Astrocyte (in vitro differentiated cells and primary cell): ENCODE results near the gene APOBEC3F.

Source experiments
- EZH2 ChIP-seq: IDR thresholded peaks from 2 replicates; pipeline ENCODE4 v1.6.1; 2012; ENCODE audit warnings: mild to moderate bottlenecking, low read length, inconsistent platforms; ENCODE audit not compliant: insufficient read depth
- TF ChIP-seq, protein P1 (sequence below): IDR thresholded peaks from 2 replicates; pipeline ENCODE4 v1.5.1; 2011; ENCODE audit warnings: low read depth, mild to moderate bottlenecking, inconsistent platforms, low read length, moderate library complexity; ENCODE audit not compliant: insufficient read depth

GRCh38 chr22:39090426-39091064 lies 49.9 kb downstream of the APOBEC3F start:
- TF ChIP-seq, protein P1, sequence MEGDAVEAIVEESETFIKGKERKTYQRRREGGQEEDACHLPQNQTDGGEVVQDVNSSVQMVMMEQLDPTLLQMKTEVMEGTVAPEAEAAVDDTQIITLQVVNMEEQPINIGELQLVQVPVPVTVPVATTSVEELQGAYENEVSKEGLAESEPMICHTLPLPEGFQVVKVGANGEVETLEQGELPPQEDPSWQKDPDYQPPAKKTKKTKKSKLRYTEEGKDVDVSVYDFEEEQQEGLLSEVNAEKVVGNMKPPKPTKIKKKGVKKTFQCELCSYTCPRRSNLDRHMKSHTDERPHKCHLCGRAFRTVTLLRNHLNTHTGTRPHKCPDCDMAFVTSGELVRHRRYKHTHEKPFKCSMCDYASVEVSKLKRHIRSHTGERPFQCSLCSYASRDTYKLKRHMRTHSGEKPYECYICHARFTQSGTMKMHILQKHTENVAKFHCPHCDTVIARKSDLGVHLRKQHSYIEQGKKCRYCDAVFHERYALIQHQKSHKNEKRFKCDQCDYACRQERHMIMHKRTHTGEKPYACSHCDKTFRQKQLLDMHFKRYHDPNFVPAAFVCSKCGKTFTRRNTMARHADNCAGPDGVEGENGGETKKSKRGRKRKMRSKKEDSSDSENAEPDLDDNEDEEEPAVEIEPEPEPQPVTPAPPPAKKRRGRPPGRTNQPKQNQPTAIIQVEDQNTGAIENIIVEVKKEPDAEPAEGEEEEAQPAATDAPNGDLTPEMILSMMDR: no peak
- no peak for TF ChIP-seq EZH2
